Upper lobe of right lung (tissue), 1 donor: ENCODE results near the gene KIT. TPM values are rescaled to one million over a fixed set of nuclear protein-coding genes. Genes with fewer than 3 reads are reported as not detected.

Experiments used
- ATAC-seq: fragments of 200-7000 bp; cut with Tn5 transposase; one replicate; pipeline ENCODE4 v1.9.1; 2020; ENCODE audit warnings: mild to moderate bottlenecking, moderate library complexity
- DNase-seq: peaks from one replicate; pipeline ENCODE4 v3.0.0-alpha.2; 2020
- H3K27ac ChIP-seq: fragments of 200-600 bp; one replicate; pipeline ENCODE4 v1.8.0; 2022
- H3K27me3 ChIP-seq: fragments of 200-600 bp; one replicate; pipeline ENCODE4 v1.8.0; 2022; ENCODE audit warnings: mild to moderate bottlenecking
- H3K36me3 ChIP-seq: fragments of 200-600 bp; one replicate; pipeline ENCODE4 v1.8.0; 2022
- H3K4me1 ChIP-seq: fragments of 200-600 bp; one replicate; pipeline ENCODE4 v1.8.0; 2022
- H3K4me3 ChIP-seq: fragments of 200-600 bp; one replicate; pipeline ENCODE4 v1.8.0; 2022; ENCODE audit warnings: mild to moderate bottlenecking
- H3K9me3 ChIP-seq: fragments of 200-600 bp; one replicate; pipeline ENCODE4 v1.8.0; 2022
- CTCF ChIP-seq: fragments of 200-600 bp; IDR thresholded peaks from one replicate; pipeline ENCODE4 v1.8.0; 2022; ENCODE audit warnings: antibody characterized with exemption
- intact Hi-C: fragments of 100-400 bp; cut with DNase I; formaldehyde crosslinking; loops from one replicate; pipeline ENCODE4 v1.11.0; 2022
- total RNA-seq: library from RNA; stranded (reverse); fragmentation: NEBNext Ultra II Directional; extraction: Animal tissue kit (Norgen Biotek cat#: 25700); gene quantifications from one replicate; pipeline ENCODE4 v1.2.1, GENCODE V29; 2021
- donor health status: DM: no; HTN: yes; CAD: no; lungs with severe emphysema.

Gene KIT
- total RNA-seq, 1 donor from 2014 or later = 33.3 TPM

- no peaks in the 10 kb centered on the region for H3K9me3 ChIP-seq
- TF ChIP-seq CTCF = no peak
- no peak for ATAC-seq
- intact Hi-C loops = no loop called here
- H3K4me1 ChIP-seq = peaks cover 14% of the 10 kb centered on the region
- H3K4me3 ChIP-seq = no peak overlapping the region
- DNase-seq = no peak
- H3K36me3 ChIP-seq = no peaks in the 10 kb centered on the region
- H3K27me3 ChIP-seq = peaks cover 35% of the 10 kb centered on the region
- H3K27ac ChIP-seq = no peak overlapping the region
Measured at GRCh38 chr4:54661686-54662085, 3.9 kb downstream of the KIT start.

- H3K4me3 ChIP-seq = no peak overlapping the region
- H3K9me3 ChIP-seq = no peaks in the 10 kb centered on the region
- no peak overlapping the region for H3K27ac ChIP-seq
- intact Hi-C loops = no loop called here
- H3K36me3 ChIP-seq = no peaks in the 10 kb centered on the region
- TF ChIP-seq CTCF = no peak
- ATAC-seq (no peak), DNase-seq (no peak)
- peaks cover 14% of the 10 kb centered on the region for H3K4me1 ChIP-seq
- peaks cover 35% of the 10 kb centered on the region for H3K27me3 ChIP-seq
Measured at GRCh38 chr4:54662123-54662522, 4.4 kb downstream of the KIT start.

- Histone ChIP-seq H3K27me3 (peaks cover 28% of the 10 kb centered on the region), H3K4me3 (no peak overlapping the region), H3K27ac (no peak overlapping the region), H3K36me3 (no peaks in the 10 kb centered on the region), H3K9me3 (no peaks in the 10 kb centered on the region), H3K4me1 (peaks cover 11% of the 10 kb centered on the region)
- no peak for DNase-seq
- intact Hi-C loops = no loop called here
- no peak for TF ChIP-seq CTCF
- ATAC-seq = peak; percentile 54
Measured at GRCh38 chr4:54662901-54663585, 5.3 kb downstream of the KIT start.

GRCh38 chr4:54664400-54664799 lies 6.6 kb downstream of the KIT start:
- H3K4me3 ChIP-seq = no peak overlapping the region
- intact Hi-C loops = no loop called here
- H3K36me3 ChIP-seq = no peaks in the 10 kb centered on the region
- H3K9me3 ChIP-seq = no peaks in the 10 kb centered on the region
- H3K27me3 ChIP-seq = peaks cover 22% of the 10 kb centered on the region
- peaks cover 3% of the 10 kb centered on the region for H3K4me1 ChIP-seq
- H3K27ac ChIP-seq = no peak overlapping the region
- no peak for TF ChIP-seq CTCF
- DNase-seq (no peak), ATAC-seq (no peak)

GRCh38 chr4:54668014-54668611 lies 10.4 kb downstream of the KIT start:
- no peak overlapping the region for H3K27ac ChIP-seq
- ATAC-seq = no peak
- intact Hi-C loops = no loop called here

More at GRCh38 chr4:54668014-54668611, 10.4 kb downstream of the KIT start:
- Histone ChIP-seq H3K4me1 (no peaks in the 10 kb centered on the region), H3K36me3 (no peaks in the 10 kb centered on the region), H3K4me3 (no peak overlapping the region), H3K27me3 (peaks cover 4% of the 10 kb centered on the region), H3K9me3 (no peaks in the 10 kb centered on the region)
- DNase-seq = no peak
- no peak for TF ChIP-seq CTCF
